Measurements from ENCODE around the gene MYOZ2. TPM values are rescaled to one million over a fixed set of nuclear protein-coding genes. Genes with fewer than 3 reads are reported as not detected.

Gene MYOZ2
- 18.0 and 29.0 TPM in 2 replicates for total RNA-seq
- 45.1 and 54.0 TPM in 2 replicates for polyA plus RNA-seq

DNA sequence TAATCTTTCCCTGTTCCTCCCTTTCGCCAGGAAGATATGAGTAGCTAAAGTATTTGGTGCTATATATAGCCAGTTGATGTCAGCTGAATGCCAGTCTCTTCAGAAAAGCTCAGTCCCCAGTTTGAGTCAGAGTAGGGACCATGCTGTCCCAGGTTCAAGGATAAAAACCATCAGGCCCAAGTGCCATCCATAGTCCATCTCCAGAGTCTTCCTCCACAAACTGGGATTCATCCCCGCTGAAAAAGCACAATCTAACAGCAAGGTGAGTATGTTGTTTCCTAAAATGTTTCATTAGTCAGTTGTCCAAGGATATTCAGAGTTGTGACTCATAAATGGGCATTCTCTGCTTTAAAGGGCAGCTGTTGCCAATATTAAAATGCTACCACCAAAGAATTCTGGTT is at the start of gene MYOZ2:
TSS of gene MYOZ2 (plus strand) at position 112 of the 401 bp plus-strand sequence. CDS start 694 bp downstream, outside the sequence.
- H3K4me3 ChIP-seq, result peak within 1 kb of the TSS; percentile 22
- peak within 1 kb of the TSS; percentile 95 for H3K27ac ChIP-seq
- no peaks in the 10 kb centered on the region for H3K36me3 ChIP-seq
- peaks cover 37% of the 10 kb centered on the region for H3K4me1 ChIP-seq (ENCODE audit: low read depth)
- H3K27me3 ChIP-seq, result no peaks in the 10 kb centered on the region
- H3K9me3 ChIP-seq (ENCODE audit: low read depth), result no peaks in the 10 kb centered on the region
- DNase-seq (ENCODE audit: low read depth in 1 of 2, low spot score in 1 of 2), result peak in 1 of 2 donors; percentile 70
- TF ChIP-seq, protein P1, sequence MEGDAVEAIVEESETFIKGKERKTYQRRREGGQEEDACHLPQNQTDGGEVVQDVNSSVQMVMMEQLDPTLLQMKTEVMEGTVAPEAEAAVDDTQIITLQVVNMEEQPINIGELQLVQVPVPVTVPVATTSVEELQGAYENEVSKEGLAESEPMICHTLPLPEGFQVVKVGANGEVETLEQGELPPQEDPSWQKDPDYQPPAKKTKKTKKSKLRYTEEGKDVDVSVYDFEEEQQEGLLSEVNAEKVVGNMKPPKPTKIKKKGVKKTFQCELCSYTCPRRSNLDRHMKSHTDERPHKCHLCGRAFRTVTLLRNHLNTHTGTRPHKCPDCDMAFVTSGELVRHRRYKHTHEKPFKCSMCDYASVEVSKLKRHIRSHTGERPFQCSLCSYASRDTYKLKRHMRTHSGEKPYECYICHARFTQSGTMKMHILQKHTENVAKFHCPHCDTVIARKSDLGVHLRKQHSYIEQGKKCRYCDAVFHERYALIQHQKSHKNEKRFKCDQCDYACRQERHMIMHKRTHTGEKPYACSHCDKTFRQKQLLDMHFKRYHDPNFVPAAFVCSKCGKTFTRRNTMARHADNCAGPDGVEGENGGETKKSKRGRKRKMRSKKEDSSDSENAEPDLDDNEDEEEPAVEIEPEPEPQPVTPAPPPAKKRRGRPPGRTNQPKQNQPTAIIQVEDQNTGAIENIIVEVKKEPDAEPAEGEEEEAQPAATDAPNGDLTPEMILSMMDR (IDR thresholded peaks at IDR 0.05; ENCODE audit: low read depth, low read length), result no peak

DNA sequence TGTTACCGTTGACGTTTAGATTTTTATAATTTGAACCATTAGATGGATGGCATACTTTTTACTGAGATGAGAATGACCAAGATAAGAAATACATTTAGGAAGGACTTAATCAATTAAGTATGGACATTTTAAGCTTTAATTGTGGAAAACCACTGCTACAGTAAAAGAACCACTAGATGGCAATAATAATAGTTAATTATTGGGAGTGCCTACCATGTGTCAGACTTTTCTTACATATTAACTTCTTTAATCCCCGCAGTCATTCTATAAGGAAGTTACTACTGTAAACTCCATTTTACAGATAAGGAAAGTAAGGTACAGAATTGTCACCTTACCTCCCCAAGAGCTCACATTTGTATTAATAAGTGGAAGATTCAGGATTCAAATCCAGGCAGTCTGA is 48.5 kb upstream of the MYOZ2 start:
- Histone ChIP-seq H3K4me3 (no peak overlapping the region), H3K36me3 (no peaks in the 10 kb centered on the region), H3K9me3 (ENCODE audit: low read depth) (no peaks in the 10 kb centered on the region), H3K27ac (no peak overlapping the region), H3K27me3 (no peaks in the 10 kb centered on the region), H3K4me1 (ENCODE audit: low read depth) (no peaks in the 10 kb centered on the region)
- TF ChIP-seq, protein P1 (IDR thresholded peaks at IDR 0.05; ENCODE audit: low read depth, low read length), result peak; percentile 35
- DNase-seq (ENCODE audit: low read depth in 1 of 2, low spot score in 1 of 2), result peak in 1 of 2 donors; percentile 34

DNA sequence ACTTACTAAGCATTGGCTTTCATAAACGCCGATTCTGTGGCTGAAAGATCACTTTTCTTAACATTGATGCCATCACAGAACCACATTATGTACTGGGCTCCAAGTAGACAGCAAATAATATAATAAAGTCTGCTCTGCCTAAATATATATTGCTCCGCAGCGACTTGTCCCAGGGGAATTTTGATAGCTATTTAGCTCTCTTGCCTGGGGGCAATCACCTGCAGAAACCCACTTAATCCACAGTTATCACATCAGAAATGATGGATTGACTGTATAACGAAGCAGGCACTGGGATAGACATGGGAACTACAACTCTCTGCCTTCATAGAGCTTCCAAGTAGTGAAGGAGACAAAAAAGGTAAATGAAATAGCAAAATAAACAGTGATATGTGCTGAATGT is 48.0 kb upstream of the MYOZ2 start:
- H3K9me3 ChIP-seq (ENCODE audit: low read depth), result no peaks in the 10 kb centered on the region
- no peak for DNase-seq (ENCODE audit: low read depth in 1 of 2, low spot score in 1 of 2)
- no peaks in the 10 kb centered on the region for H3K27me3 ChIP-seq
- no peak overlapping the region for H3K4me3 ChIP-seq
- no peaks in the 10 kb centered on the region for H3K4me1 ChIP-seq (ENCODE audit: low read depth)
- no peaks in the 10 kb centered on the region for H3K36me3 ChIP-seq
- TF ChIP-seq, protein P1 (IDR thresholded peaks at IDR 0.05; ENCODE audit: low read depth, low read length), result no peak
- no peak overlapping the region for H3K27ac ChIP-seq

DNA sequence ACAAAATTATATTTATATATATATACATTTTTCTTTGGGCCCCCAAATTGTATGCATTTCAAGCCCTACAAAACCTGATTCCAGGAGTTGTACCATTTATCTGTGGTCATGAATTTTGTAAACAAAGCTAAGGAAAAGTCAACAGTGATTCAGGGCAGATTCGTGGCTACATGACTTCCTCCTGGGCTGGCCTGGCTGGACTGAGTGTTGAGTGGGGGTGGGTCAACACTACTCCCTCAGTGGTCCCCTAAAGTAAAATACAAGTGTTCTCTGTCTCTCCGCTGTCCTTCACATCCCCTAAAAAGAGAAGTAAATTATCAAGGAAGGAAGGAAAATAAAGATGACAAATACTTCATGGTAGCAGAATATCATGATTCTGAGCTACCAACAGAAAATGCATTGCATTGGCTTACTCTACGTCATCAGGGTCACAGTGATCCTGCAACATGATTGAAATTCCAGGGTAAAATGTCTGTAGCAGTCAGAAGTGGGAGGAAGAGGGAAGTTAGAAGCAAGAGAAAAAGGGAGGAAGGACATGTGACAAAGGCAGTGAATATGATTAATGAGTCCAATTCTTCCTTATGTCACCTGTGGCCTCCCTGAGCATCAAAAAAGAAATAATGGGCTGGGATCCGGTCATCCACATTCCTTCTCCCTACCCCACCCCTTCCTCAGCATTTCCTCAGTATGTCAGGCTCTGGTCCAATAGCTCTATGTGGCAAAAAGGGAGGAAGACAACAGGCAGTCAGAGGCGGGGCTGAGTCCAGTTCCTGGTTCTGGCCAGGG is 42.4 kb upstream of the MYOZ2 start:
- H3K27me3 ChIP-seq, result no peaks in the 10 kb centered on the region
- TF ChIP-seq, protein P1 (IDR thresholded peaks at IDR 0.05; ENCODE audit: low read depth, low read length), result no peak
- DNase-seq (ENCODE audit: low read depth in 1 of 2, low spot score in 1 of 2), result no peak

DNA sequence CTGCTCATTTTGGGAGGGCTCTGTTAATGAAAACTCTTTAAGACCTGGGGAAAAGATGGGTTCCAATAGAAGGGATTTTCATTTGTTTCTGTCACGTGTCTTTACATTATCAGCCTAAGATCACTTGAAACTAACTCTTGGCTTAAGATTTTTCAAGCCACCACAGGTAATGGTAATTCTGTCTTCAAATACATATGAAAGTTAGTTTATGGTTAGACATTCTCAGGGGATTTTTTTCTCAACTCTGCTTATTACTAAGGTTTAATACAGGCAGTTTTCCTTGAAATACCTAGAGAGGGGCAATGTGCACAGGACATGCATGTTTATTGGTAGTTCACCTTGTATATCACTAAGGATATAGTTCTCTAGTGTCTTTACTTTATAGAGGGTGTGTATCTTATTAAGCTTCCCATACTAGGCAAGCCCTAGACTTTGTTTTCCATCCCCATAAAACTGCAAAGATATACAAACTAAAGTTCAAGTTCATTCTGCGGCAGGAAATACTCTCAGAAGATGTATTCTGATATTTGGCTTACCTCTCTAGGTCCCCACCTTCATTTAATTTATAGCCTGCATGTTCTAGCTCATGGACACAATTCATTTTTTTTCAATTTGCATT is 38.2 kb upstream of the MYOZ2 start:
- no peak overlapping the region for H3K4me3 ChIP-seq
- peaks cover 7% of the 10 kb centered on the region for H3K4me1 ChIP-seq (ENCODE audit: low read depth)
- no peak for DNase-seq (ENCODE audit: low read depth in 1 of 2, low spot score in 1 of 2)
- H3K27me3 ChIP-seq, result no peaks in the 10 kb centered on the region
- no peak overlapping the region for H3K27ac ChIP-seq
- TF ChIP-seq, protein P1 (IDR thresholded peaks at IDR 0.05; ENCODE audit: low read depth, low read length), result no peak
- no peaks in the 10 kb centered on the region for H3K9me3 ChIP-seq (ENCODE audit: low read depth)
- no peaks in the 10 kb centered on the region for H3K36me3 ChIP-seq

More for the DNA sequence above, 42.4 kb upstream of the MYOZ2 start:
- no peak overlapping the region for H3K4me3 ChIP-seq
- no peaks in the 10 kb centered on the region for H3K9me3 ChIP-seq (ENCODE audit: low read depth)
- no peak overlapping the region for H3K27ac ChIP-seq
- no peaks in the 10 kb centered on the region for H3K4me1 ChIP-seq (ENCODE audit: low read depth)
- H3K36me3 ChIP-seq, result no peaks in the 10 kb centered on the region

Data from cardiac muscle cell (in vitro differentiated cells and primary cell).